Panc1 (cell line): ENCODE results near the gene TAOK3. TPM values are rescaled to one million over a fixed set of nuclear protein-coding genes. Genes with fewer than 3 reads are reported as not detected.

ENCODE experiments used
- ATAC-seq: fragments of 200-7000 bp; cut with Tn5 transposase; 2 replicates; pipeline ENCODE4 v1.9.1; 2020; ENCODE audit warnings: mild to moderate bottlenecking, moderate library complexity
- BruUV-seq: library from RNA; stranded (reverse); fragments of 400-500 nt; replicated peaks from 2 replicates; lab custom pipeline; 2021; lab: Mats Ljungman, UMichigan
- CTCF ChIA-PET: fragments of 300-600 bp; sonication (Branson Sonifier 250); formaldehyde crosslinking; loops from one replicate; lab custom pipeline; 2022; ENCODE audit warnings: antibody characterized with exemption; lab: Charles Lee
- POLR2A ChIA-PET: fragments of 300-600 bp; sonication (Branson Sonifier 250); formaldehyde crosslinking; loops from one replicate; lab custom pipeline; 2022; ENCODE audit warnings: antibody characterized with exemption; lab: Charles Lee
- DNase-seq: peaks from one replicate; pipeline ENCODE4 v3.0.0-alpha.2; 2010; ENCODE audit warnings: low read depth, low spot score
- H3K27ac ChIP-seq: 2 replicates; pipeline ENCODE4 v1.5.1; 2011; ENCODE audit warnings: mild to moderate bottlenecking, low read length, inconsistent platforms
- H3K27me3 ChIP-seq: fragments of 200-500 bp; sonication (Bioruptor generic); 2 replicates; pipeline ENCODE4 v1.6.0; 2014; ENCODE audit warnings: low read length, inconsistent platforms; ENCODE audit not compliant: control insufficient read depth, insufficient read depth
- H3K36me3 ChIP-seq: fragments of 200-500 bp; sonication (Bioruptor generic); 2 replicates; pipeline ENCODE4 v1.5.1; 2014; ENCODE audit warnings: inconsistent platforms, mild to moderate bottlenecking, low read length, moderate library complexity; ENCODE audit not compliant: control insufficient read depth, insufficient read depth
- H3K4me1 ChIP-seq: 2 replicates; pipeline ENCODE4 v1.5.1; 2011; ENCODE audit warnings: inconsistent platforms, mild to moderate bottlenecking, low read length, moderate library complexity; ENCODE audit not compliant: control insufficient read depth, insufficient read depth
- H3K4me3 ChIP-seq, 2 experiments: 2 replicates each; pipeline ENCODE4 v1.5.1; 2011 to 2012; ENCODE audit warnings: low read depth in 2 of 2, low read length in 2 of 2, mild to moderate bottlenecking in 2 of 2, inconsistent platforms in 1 of 2, moderate library complexity in 1 of 2
- H3K9me3 ChIP-seq: fragments of 200-500 bp; sonication (Bioruptor generic); 2 replicates; pipeline ENCODE4 v1.5.1; 2014; ENCODE audit warnings: low read depth, mild to moderate bottlenecking, inconsistent platforms, low read length, moderate library complexity; ENCODE audit not compliant: control insufficient read depth, insufficient read depth
- POLR2AphosphoS5 ChIP-seq: IDR thresholded peaks from 2 replicates; pipeline ENCODE4 v1.6.1; 2012; ENCODE audit warnings: mild to moderate bottlenecking, low read depth, low read length, moderate library complexity
- SIN3A ChIP-seq: IDR thresholded peaks from 2 replicates; pipeline ENCODE4 v1.6.1; 2012; ENCODE audit warnings: low read depth, mild to moderate bottlenecking, low read length, moderate library complexity, borderline replicate concordance; ENCODE audit not compliant: insufficient read depth
- TCF7L2 ChIP-seq: IDR thresholded peaks from 2 replicates; pipeline ENCODE4 v1.6.1; 2011; ENCODE audit warnings: mild to moderate bottlenecking, low read depth, low read length, inconsistent platforms
- in situ Hi-C: cut with HindIII; loops from 2 replicates; pipeline ENCODE4 v1.10.0; 2016; ENCODE audit warnings: low sequenced_read_pairs, low pct_unique_long_range_greater_than_20kb
- intact Hi-C: fragments of 100-400 bp; cut with micrococcal nuclease; formaldehyde crosslinking; loops from one replicate; pipeline ENCODE4 v1.10.0; 2022; ENCODE audit not compliant: unreplicated experiment
- total RNA-seq: library from RNA; stranded (reverse); gene quantifications from one replicate; pipeline ENCODE4 v1.2.1, GENCODE V29; 2021; ENCODE audit not compliant: unreplicated experiment
- TF ChIP-seq, protein P1 (sequence below): fragments of 450-650 bp; IDR thresholded peaks from 2 replicates; pipeline ENCODE4 v1.5.1; 2017; ENCODE audit warnings: mild to moderate bottlenecking
- TF ChIP-seq, protein P2 (sequence below), 2 experiments: IDR thresholded peaks; 2 replicates each; pipeline ENCODE4 v1.6.1; 2011 to 2012; ENCODE audit warnings: low read depth in 2 of 2, control low read depth in 1 of 2, low read length in 1 of 2, mild to moderate bottlenecking in 1 of 2, moderate library complexity in 1 of 2; ENCODE audit not compliant: insufficient read depth in 1 of 2

Gene TAOK3
- total RNA-seq, 1 experiment from 2014 or later: 30.5 TPM

DNA sequence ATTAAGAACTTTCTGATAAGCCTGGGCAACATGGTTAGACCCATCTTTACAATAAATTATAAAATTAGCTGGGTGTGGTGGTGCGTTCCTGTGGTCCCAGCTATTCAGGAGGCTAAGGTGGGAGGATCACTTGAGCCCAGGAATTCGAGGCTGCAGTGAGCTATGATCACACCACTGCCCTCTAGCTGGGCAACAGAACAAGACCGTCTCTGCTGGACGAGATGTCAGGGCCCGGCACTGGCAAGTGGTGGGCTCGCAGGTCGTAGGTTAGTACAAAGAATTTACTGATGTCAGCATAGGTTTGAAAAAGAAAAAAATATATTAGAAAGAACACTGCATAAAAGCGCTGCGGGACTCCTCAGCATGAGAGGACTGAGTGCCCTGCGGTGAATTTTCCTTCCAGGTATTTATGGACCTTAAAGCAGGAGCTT, 253.2 kb downstream of the TAOK3 start:
- ATAC-seq: no peak
- ChIA-PET POLR2A (no interaction called here), CTCF (no interaction called here)
- no TSS peak for BruUV-seq
- Histone ChIP-seq H3K27me3 (no peaks in the 10 kb centered on the region), H3K4me1 (no peaks in the 10 kb centered on the region; the same call in 1 of the 2 replicates), H3K27ac (no peak overlapping the region), H3K4me3 (no peak overlapping the region), H3K36me3 (no peaks in the 10 kb centered on the region), H3K9me3 (no peaks in the 10 kb centered on the region)
- TF ChIP-seq TCF7L2: no peak
- TF ChIP-seq, protein P1, sequence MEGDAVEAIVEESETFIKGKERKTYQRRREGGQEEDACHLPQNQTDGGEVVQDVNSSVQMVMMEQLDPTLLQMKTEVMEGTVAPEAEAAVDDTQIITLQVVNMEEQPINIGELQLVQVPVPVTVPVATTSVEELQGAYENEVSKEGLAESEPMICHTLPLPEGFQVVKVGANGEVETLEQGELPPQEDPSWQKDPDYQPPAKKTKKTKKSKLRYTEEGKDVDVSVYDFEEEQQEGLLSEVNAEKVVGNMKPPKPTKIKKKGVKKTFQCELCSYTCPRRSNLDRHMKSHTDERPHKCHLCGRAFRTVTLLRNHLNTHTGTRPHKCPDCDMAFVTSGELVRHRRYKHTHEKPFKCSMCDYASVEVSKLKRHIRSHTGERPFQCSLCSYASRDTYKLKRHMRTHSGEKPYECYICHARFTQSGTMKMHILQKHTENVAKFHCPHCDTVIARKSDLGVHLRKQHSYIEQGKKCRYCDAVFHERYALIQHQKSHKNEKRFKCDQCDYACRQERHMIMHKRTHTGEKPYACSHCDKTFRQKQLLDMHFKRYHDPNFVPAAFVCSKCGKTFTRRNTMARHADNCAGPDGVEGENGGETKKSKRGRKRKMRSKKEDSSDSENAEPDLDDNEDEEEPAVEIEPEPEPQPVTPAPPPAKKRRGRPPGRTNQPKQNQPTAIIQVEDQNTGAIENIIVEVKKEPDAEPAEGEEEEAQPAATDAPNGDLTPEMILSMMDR: no peak; the same call in 1 of the 2 replicates
- TF ChIP-seq POLR2AphosphoS5: no peak
- TF ChIP-seq SIN3A: no peak
- TF ChIP-seq, protein P2, sequence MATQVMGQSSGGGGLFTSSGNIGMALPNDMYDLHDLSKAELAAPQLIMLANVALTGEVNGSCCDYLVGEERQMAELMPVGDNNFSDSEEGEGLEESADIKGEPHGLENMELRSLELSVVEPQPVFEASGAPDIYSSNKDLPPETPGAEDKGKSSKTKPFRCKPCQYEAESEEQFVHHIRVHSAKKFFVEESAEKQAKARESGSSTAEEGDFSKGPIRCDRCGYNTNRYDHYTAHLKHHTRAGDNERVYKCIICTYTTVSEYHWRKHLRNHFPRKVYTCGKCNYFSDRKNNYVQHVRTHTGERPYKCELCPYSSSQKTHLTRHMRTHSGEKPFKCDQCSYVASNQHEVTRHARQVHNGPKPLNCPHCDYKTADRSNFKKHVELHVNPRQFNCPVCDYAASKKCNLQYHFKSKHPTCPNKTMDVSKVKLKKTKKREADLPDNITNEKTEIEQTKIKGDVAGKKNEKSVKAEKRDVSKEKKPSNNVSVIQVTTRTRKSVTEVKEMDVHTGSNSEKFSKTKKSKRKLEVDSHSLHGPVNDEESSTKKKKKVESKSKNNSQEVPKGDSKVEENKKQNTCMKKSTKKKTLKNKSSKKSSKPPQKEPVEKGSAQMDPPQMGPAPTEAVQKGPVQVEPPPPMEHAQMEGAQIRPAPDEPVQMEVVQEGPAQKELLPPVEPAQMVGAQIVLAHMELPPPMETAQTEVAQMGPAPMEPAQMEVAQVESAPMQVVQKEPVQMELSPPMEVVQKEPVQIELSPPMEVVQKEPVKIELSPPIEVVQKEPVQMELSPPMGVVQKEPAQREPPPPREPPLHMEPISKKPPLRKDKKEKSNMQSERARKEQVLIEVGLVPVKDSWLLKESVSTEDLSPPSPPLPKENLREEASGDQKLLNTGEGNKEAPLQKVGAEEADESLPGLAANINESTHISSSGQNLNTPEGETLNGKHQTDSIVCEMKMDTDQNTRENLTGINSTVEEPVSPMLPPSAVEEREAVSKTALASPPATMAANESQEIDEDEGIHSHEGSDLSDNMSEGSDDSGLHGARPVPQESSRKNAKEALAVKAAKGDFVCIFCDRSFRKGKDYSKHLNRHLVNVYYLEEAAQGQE (IDR thresholded peaks at IDR 0.05; ENCODE audit: insufficient read depth in 1 of 2, low read depth in 2 of 2, low read length in 1 of 2): no peak
- intact Hi-C loops (no loop called here), in situ Hi-C loops (no loop called here)
- DNase-seq: no peak

DNA sequence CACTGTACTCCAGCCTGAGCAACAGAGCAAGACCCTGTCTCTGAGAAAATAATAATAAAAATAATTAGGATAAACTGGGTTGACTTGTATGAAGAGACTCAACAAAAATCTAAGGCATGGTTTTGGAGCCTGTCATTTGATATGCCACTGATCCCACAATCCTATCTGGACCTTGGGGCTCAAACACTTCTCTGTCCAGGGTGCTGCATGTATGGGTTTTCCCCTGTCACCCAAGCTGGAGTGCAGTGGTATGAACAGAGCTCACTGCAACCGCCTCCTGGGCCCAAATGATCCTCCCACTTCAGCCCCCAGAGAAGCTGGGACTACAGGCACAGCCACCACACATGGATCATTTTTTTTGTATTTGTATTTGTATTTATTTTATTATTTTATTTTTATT, 263.6 kb downstream of the TAOK3 start:
- no peaks in the 10 kb centered on the region for H3K4me1 ChIP-seq
- no peaks in the 10 kb centered on the region for H3K27me3 ChIP-seq
- intact Hi-C loops: no loop called here
- BruUV-seq: no TSS peak
- DNase-seq (no peak), ATAC-seq (no peak)
- POLR2A ChIA-PET: no interaction called here
- H3K36me3 ChIP-seq: no peaks in the 10 kb centered on the region
- no peaks in the 10 kb centered on the region for H3K9me3 ChIP-seq
- no peak overlapping the region for H3K4me3 ChIP-seq
- CTCF ChIA-PET: no interaction called here
- no peak overlapping the region for H3K27ac ChIP-seq
- in situ Hi-C loops: no loop called here
- TF ChIP-seq, protein P2 (IDR thresholded peaks at IDR 0.05; ENCODE audit: insufficient read depth in 1 of 2, low read depth in 2 of 2, low read length in 1 of 2): peak; percentile 24 to 64; a peak in 2 of 4 replicates
- TF ChIP-seq SIN3A (no peak), POLR2AphosphoS5 (no peak), TCF7L2 (no peak)
- TF ChIP-seq, protein P1: no peak
